T-helper 9 cell (primary cell): Measurements from ENCODE around the gene CDH16.
"Not testable (repeated sequence)": the region's sequence is repeated elsewhere in the genome, so short reads cannot be mapped to it uniquely, and the experiment has no call there.

Experiments used
- DNase-seq: peaks from one replicate; pipeline ENCODE4 v3.0.0-alpha.2; 2020

Gene CDH16

DNA sequence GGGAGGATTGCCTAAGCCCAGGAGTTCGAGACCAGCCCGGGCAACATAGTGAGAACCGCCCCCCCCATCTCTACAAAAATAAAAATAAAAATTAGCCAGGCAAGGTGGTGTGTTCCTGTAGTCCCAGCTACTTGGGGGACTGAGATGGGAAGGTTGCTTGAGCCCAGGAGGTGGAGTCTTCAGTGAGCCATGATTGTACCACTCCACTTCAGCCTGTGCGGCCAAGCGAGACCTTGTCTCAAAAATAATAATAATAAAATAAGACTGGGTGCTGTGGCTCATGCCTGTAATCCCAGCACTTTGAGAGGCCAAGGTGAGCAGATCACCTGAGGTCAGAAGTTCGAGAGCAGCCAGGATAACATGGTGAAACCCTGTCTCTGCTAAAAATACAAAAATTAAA, 26.9 kb downstream of the CDH16 start:
- no peak for DNase-seq

DNA sequence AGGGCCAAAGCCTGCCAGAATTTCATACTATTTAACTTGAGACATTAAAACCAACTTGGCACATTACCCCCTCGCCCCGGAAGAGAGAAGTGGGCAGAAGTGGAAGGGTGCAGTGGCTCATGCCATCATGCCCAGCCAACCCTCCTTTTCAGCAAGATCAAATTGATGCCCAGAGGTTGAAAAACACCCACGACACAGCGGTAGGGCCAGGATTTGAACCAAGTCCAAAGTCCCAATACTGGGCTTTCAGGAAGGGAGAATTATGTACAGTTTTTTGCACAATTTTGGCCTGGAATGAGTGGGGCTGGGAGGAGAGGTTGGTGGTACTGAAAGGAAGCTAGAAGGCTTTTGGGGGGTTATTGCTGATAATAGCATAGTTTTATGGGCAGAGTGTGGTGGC, 27.3 kb downstream of the CDH16 start:
- no peak for DNase-seq

DNA sequence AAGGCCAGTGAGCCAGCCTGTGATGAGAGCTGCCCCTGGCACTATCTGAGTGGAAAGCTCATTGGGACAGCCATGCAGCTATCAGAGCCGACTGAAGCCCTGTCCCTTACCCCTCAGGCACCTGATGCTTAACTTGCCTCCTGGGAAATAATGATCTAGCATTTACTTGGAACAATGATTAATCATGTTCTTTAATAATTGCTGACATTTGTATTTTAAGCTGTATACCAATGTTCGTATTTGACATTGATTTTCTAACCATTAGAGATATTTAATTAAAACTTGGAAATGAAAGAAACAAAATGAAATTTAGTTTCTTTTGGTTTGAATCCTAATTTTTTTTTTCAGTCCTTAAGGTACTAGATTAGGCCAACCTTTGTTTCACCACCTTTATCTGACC, 27.9 kb downstream of the CDH16 start:
- no peak for DNase-seq

GRCh38 chr16:66889622-66890021, 29.1 kb downstream of the CDH16 start:
- no peak for DNase-seq

DNA sequence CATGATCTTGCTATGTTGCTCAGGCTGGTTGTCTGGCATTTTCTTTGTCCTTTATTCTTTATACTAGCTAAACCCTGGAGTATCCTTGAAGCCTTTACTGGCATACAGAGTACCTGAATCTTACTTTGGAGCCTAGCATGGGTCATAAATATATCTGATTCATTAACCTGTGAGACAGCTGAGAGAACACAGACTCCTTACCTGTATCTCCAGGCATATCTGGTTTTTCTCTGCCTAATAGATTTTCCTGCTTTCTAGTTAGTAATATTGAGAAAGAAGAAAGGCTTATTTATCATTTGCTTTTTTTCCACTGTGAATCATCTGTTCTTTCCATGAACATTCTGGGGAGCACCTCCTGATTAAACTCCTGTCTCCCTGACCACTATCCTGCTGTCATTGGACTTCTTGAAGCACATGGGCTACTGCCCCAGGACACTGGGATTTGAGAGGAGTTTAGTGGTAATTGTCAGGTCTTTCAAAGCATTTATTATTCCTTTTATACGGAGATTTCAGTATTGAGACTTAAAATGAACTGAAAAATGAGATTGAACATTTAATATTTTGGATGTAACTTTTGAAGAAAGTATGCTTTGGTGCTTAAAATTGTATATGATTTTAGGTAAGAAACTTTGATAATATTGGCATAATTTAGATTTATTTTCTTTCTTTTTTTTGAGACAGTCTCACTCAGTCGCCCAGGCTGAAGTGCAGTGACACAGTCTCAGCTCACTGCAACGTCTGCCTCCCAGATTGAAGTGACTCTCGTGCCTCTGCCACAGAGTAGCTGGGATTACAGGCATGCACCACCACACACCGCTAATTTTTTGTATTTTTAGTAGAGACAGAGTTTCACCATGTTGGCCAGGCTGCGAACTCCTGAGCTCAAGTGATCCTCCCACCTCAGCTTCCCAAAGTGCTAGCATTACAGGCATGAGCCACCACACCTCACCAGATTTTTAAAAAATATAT, 29.8 kb downstream of the CDH16 start:
- no peak for DNase-seq

DNA sequence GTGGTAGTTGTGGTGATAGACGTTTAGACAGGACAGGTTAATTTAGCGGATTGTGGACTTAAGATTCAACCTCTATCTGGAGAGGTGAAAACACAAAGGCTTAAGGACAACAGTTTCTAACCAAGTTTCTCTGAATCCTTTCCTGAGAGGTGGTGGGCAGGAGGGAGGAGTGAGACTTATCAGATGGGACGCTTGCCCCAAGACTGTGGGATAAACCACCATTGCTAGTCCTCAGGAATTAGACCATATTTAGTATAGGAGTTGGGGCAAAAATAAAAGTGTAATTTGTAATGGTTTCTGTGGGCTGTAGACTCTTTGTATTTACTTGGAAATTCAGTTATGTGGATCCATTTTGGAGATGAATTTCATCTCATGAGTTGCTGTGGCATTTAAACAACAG, 31.8 kb downstream of the CDH16 start:
- DNase-seq = no peak

DNA sequence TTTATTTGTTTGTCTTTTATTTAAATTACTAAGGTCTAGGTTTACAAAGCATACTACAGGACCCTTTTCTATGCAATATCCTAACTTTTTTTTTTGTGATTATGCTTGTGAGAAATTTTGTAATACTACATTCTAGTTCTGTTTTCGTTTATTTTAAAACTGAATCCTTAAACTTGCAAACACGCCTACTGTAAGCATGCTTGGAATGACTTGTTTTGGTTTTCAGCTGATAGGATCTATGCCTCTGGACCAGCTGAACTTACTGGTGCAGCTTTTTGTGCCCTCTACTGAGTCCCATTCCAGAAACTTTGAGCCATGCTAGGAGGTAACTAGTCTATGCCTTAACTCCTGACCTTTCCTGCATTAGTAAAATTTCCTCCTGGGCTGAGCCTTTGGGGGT, 32.4 kb downstream of the CDH16 start:
- DNase-seq = no peak

GRCh38 chr16:66885491-66885890, 33.2 kb downstream of the CDH16 start:
- no peak for DNase-seq

DNA sequence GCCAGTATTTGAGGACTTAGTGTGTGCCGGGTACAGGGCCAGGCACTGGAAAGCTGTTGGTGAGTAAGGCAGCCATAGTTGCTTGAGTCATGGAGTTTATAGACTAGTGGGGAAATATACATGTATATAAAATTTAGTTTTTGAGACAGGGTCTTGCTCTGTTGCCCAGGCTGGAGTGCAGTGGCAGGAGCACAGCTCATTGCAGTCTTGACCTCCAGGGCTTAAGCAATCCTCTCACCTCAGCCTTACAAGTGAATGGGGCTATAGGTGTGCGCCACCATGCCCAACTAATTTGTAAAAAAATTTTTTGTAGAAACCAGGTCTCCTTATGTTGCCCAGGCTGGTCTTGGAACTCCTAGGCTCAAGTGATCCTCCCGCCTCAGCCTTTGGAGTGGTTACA, 36.0 kb downstream of the CDH16 start:
- no peak for DNase-seq

- no peak for DNase-seq
Measured at GRCh38 chr16:66881964-66882508, 36.6 kb downstream of the CDH16 start.

DNA sequence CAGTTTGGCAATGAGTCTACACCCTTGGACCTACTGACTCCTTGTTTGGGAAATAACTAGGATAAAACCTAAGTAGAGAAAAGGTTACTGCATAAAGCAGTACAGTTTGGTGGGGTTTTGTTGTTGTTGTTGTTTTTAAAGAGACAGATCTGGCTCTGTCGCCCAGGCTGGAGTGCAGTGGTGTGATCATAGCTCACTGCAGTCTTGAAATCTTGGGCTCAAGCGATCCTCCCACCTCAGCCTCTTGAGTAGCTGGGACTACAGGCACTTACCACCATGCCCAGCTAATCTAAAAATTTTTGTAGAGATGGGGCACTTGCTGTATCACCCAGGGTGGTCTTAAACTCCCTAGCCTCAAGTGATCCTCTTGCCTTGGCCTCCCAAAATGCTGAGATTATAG, 37.1 kb downstream of the CDH16 start:
- no peak for DNase-seq

DNA sequence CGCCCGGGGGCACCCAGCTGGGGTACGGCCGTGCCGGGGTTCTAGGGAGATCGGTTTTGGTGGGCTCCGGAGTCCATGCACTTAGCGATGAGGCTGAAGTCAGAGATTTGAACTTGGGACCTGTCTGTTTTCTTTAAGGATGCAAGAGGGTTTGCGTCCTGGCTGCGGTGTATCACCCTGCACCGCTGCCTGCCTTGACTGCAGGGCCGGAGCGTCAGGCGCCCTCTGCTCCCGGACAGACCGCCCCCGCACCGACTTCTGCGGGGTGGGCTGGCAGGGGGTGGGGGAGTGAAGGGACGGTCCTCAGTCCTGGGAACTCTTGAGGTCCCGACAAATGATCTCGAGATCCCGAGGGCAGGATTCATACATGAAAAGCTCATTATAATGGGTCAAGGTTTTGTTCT, 37.7 kb downstream of the CDH16 start:
- no peak for DNase-seq

DNA sequence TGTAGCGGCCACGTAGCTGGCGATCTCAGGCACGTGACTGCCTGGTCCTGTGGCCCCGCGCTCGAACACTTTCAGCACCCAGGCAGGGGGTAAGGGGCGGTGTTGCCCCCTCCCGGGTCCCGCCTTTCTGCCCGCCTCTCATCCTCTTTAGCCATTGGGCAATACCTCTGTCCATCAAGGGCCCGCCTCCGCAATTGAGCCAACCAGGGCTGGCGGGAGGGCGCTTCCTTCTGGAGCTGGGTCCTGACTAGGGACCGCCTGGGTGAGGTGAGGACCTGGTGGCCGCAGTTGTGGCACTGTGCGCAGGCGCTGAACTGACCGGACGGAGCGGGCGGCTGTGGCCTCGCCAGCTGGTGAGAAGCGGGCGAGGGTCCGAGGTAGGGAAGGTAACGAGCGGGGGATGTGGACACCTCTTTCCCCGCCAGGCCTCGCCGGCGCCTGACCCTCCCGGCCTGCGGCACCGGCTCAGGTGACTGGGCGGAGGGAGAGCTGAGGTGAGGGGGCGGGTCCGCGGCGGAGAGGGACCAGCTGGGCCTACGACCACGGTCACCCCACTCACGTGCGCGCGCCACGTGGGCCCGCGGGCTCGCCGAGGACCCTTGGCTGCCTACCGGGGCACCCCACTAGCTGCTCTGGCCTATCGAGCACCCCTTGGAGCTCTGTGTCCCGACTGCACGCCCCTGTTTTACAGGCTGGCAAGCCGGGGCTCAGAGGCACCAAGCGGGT, 38.2 kb downstream of the CDH16 start, which contains the start of gene PDP2:
Gene PDP2, plus strand, starts transcription at position 228 of the 726 bp plus-strand sequence. CDS start 3,770 bp downstream, outside the sequence.
- peak; percentile 78 for DNase-seq

DNA sequence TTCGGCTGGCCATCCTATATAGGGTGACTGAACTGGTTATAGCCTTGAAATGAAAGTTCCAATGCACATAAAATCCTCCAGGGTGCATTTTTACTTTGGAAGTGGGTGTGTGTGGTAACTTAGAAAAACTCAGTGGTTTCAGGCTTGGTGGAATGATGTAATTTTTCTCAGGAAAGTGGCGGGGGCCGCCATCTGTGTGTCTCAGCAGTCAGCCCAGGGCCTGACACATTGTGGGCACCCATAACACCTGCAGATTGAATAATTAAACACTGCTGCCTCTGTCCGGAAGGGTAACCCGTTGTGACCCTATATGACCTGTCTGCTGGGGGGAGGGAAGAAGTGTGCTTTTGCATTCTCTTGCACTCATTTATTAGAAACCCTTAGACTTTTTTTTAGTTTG, 40.6 kb downstream of the CDH16 start:
- DNase-seq = no peak

DNA sequence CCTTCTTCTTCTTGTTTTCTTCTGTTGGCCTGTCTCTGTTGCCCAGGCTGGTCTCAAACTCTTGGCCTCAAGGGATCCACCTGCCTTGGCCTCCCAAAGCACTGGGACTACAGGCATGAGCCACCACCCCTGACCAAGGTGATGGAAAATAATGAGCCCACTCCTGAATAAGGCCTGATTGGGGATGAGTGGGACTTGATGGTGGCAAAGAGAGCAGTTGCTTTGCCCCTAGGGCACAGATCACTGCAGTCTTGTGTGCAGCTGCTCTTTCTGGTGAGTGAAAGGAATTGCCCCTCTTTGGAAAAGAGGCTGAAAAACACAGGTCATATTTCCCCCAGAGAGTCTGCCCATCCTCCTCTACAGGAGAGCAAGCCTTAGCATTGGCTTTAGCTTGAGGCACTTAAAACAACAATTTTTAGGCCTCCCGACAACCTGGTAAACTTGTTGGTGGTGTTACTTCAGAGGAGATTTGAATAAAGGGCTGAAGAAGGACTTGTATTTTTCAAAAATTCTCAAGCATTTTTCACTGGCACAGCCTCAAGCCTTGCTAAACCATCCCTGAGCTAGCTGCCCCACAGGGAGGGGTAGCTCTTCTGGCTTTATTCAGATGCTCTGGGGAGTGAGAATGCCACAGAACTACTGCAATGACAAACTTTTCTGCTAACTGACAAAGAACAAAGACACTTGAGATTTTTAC, 44.5 kb downstream of the CDH16 start:
- DNase-seq = no peak

DNA sequence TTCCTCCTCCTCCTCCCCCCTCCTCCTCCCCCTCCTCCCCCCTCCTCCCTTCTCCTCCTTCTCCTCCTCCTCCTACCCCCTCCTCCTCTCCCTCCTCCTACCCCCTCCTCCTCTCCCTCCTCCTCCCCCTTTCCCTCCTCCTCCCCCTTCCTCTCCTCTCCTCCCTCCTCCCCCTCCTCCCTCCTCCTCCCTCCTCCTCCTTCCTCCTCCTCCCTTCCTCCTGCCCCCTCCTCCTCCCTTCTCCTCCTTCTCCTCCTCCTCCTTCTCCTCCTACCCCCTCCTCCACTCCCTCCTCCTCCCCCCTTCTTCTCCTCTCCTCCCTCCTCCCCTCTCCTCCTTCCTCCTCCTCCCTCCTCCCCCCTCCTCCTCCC, 45.0 kb downstream of the CDH16 start:
- no peak for DNase-seq

DNA sequence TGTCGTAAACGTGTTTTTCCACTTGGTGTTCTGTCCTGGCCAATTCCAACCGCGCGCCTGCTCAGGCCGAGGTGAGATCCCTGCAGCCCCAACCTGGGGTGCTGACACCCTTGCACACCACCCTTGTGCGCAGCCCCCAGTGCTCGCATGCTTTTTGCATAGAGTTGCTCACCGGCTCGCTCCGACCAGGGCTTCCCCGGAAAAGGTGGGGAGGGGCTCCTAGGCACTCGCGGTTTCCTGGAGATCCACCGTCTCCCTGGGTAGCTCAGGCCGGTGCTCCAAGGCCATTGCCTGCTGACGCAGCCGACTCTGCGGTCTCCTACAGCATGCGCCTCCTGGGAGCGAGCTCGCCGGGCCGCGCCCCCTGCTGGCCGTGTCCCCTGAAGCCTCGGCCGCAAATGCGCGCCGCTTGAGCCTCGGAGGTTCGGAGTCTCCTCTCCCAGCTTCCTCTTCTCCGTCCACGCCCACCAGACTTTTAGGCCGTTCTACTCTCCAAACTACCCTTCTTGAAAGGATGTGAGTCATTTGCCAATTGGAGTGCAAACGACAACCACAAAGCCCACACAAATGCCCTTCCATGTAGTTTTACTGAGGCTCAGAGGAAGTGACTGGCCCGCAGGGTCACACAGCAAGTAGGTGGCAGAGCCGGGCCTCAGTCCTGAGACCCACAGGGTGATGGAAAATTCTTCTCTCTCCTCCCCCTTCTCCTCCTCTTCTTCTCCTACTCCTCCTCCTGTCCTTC, 45.6 kb downstream of the CDH16 start:
- peak; percentile 85 for DNase-seq

DNA sequence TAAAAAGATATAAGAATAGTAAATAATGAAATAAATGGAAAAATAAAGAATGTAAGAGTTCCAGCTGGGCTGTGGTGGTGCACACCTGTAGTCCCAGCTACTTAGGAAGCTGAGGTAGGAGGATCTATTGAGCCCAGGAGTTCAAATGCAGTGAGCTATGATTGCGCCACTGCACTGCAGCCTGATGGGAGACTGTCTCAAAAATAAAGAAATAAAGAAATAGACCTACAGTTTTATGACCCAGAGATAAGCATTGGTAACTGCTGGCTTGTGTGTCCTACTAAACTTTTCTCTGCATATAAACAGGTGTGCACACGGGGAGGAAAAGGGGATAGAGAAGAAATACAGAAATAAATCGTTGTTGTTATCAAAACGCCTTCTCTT, 46.1 kb downstream of the CDH16 start:
- DNase-seq = no peak

DNA sequence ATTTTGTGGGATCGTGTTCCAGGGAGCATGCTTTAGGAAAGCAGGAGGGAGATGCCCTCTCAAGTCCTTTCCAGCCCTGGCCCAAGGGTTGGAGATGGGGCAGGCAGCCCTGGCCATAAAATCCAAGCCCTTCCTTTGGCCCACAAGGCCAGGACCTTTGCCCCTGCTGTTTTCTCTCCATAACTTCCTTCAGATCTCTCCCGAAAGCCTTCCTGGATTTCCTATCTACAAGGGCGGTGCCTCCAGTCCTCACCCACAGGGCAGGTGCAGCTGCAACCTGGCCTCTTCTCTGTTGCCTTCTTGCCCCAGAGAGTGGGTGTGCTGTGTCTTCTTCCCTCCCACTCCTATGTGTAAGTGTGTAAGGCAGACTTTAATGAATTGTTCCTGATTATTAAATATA, 46.8 kb downstream of the CDH16 start:
- DNase-seq = no peak

GRCh38 chr16:66871363-66871762, 47.3 kb downstream of the CDH16 start:
- not testable (repeated sequence) for DNase-seq

DNA sequence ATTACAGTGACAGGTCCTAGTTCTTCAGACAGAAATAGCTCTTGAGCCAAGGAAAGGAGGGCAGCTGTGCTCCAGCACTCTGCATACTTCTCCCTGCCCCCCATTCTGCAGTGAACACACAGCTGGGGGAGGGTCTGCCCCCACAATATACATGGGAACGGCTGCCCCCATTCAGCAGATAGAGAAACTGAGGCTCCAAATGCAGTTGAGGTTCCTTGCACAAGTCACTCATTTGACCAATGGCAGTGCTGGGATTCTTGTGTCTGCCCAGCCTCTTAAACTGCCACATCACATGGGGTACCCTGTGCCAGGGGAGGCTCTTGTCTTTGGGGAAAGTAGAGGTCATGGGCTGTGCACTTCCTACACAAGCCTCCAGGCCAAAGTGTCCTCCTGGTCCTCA, 49.3 kb downstream of the CDH16 start:
- DNase-seq = no peak

- no peak for DNase-seq
Measured at GRCh38 chr16:66863707-66864106, 55.0 kb downstream of the CDH16 start.
